ENCODE measurements around the gene TSEN54.
"Not testable (repeated sequence)": the region's sequence is repeated elsewhere in the genome, so short reads cannot be mapped to it uniquely, and the experiment has no call there.

TSEN54 gene

GRCh38 chr17:75476752-75477489, 39.4 kb upstream of the TSEN54 start:
- H3K9ac ChIP-seq, result no peak overlapping the region

GRCh38 chr17:75477490-75477862, 38.9 kb upstream of the TSEN54 start:
- H3K9me3 ChIP-seq (ENCODE audit: control insufficient read depth, low read length); H3K4me3 ChIP-seq (ENCODE audit: low read depth, low read length); H3K36me3 ChIP-seq (ENCODE audit: control insufficient read depth, insufficient read depth, low read length); H3K4me1 ChIP-seq; H3K4me2 ChIP-seq (ENCODE audit: low read length); H2AFZ ChIP-seq; H3K27me3 ChIP-seq (ENCODE audit: control insufficient read depth, insufficient read depth, low read length); H3K9ac ChIP-seq; H3K27ac ChIP-seq: not testable (repeated sequence)
- H3K79me2 ChIP-seq, result peaks cover 23% of the 10 kb centered on the region

More at GRCh38 chr17:75476752-75477489, 39.4 kb upstream of the TSEN54 start:
- H3K36me3 ChIP-seq (ENCODE audit: control insufficient read depth, insufficient read depth, low read length), result no peaks in the 10 kb centered on the region
- H3K4me2 ChIP-seq (ENCODE audit: low read length), result no peak overlapping the region
- no peaks in the 10 kb centered on the region for H3K9me3 ChIP-seq (ENCODE audit: control insufficient read depth, low read length)
- H3K27me3 ChIP-seq (ENCODE audit: control insufficient read depth, insufficient read depth, low read length), result no peaks in the 10 kb centered on the region
- peaks cover 23% of the 10 kb centered on the region for H3K79me2 ChIP-seq
- H3K4me3 ChIP-seq (ENCODE audit: low read depth, low read length), result no peak overlapping the region
- no peak overlapping the region for H2AFZ ChIP-seq
- H3K27ac ChIP-seq, result no peak overlapping the region
- peaks cover 6% of the 10 kb centered on the region for H3K4me1 ChIP-seq
- TF ChIP-seq CTCF (IDR thresholded peaks at IDR 0.05), result no peak

- no peaks in the 10 kb centered on the region for H3K27me3 ChIP-seq (ENCODE audit: control insufficient read depth, insufficient read depth, low read length)
- no peak overlapping the region for H2AFZ ChIP-seq
- peaks cover 23% of the 10 kb centered on the region for H3K79me2 ChIP-seq
- no peaks in the 10 kb centered on the region for H3K9me3 ChIP-seq (ENCODE audit: control insufficient read depth, low read length)
- TF ChIP-seq CTCF (IDR thresholded peaks at IDR 0.05), result no peak
- peak overlapping the region; percentile 17 for H3K4me2 ChIP-seq (ENCODE audit: low read length)
- no peak overlapping the region for H3K9ac ChIP-seq
- no peak overlapping the region for H3K27ac ChIP-seq
- H3K4me3 ChIP-seq (ENCODE audit: low read depth, low read length), result no peak overlapping the region
- no peaks in the 10 kb centered on the region for H3K36me3 ChIP-seq (ENCODE audit: control insufficient read depth, insufficient read depth, low read length)
- peaks cover 6% of the 10 kb centered on the region for H3K4me1 ChIP-seq
Measured at GRCh38 chr17:75478508-75478907, 37.8 kb upstream of the TSEN54 start.

- no peak overlapping the region for H3K4me2 ChIP-seq (ENCODE audit: low read length)
- no peak overlapping the region for H2AFZ ChIP-seq
- no peaks in the 10 kb centered on the region for H3K9me3 ChIP-seq (ENCODE audit: control insufficient read depth, low read length)
- no peak overlapping the region for H3K9ac ChIP-seq
- no peaks in the 10 kb centered on the region for H3K36me3 ChIP-seq (ENCODE audit: control insufficient read depth, insufficient read depth, low read length)
- no peak overlapping the region for H3K27ac ChIP-seq
- H3K4me3 ChIP-seq (ENCODE audit: low read depth, low read length), result no peak overlapping the region
- H3K27me3 ChIP-seq (ENCODE audit: control insufficient read depth, insufficient read depth, low read length), result no peaks in the 10 kb centered on the region
- TF ChIP-seq CTCF (IDR thresholded peaks at IDR 0.05), result no peak
- H3K4me1 ChIP-seq, result peaks cover 6% of the 10 kb centered on the region
- peaks cover 27% of the 10 kb centered on the region for H3K79me2 ChIP-seq
Measured at GRCh38 chr17:75480281-75480680, 36.0 kb upstream of the TSEN54 start.

- no peak overlapping the region for H3K4me3 ChIP-seq (ENCODE audit: low read depth, low read length)
- no peak overlapping the region for H3K9ac ChIP-seq
- no peaks in the 10 kb centered on the region for H3K27me3 ChIP-seq (ENCODE audit: control insufficient read depth, insufficient read depth, low read length)
- no peak overlapping the region for H2AFZ ChIP-seq
- peaks cover 27% of the 10 kb centered on the region for H3K79me2 ChIP-seq
- H3K9me3 ChIP-seq (ENCODE audit: control insufficient read depth, low read length), result no peaks in the 10 kb centered on the region
- no peaks in the 10 kb centered on the region for H3K36me3 ChIP-seq (ENCODE audit: control insufficient read depth, insufficient read depth, low read length)
- no peak for TF ChIP-seq CTCF (IDR thresholded peaks at IDR 0.05)
- H3K27ac ChIP-seq, result no peak overlapping the region
- H3K4me1 ChIP-seq, result no peaks in the 10 kb centered on the region
- no peak overlapping the region for H3K4me2 ChIP-seq (ENCODE audit: low read length)
Measured at GRCh38 chr17:75481194-75482068, 34.9 kb upstream of the TSEN54 start.
